Erythroblast (primary cell): ENCODE measurements around the gene SNORC.

Experiments used
- GATA1 ChIP-seq: IDR thresholded peaks from 2 replicates; pipeline ENCODE4 v1.6.1; 2011; ENCODE audit warnings: low read depth, mild to moderate bottlenecking, control low read depth, low read length, moderate library complexity
- POLR2A ChIP-seq: IDR thresholded peaks from 2 replicates; pipeline ENCODE4 v1.6.1; 2011; ENCODE audit warnings: mild to moderate bottlenecking, low read length

DNA sequence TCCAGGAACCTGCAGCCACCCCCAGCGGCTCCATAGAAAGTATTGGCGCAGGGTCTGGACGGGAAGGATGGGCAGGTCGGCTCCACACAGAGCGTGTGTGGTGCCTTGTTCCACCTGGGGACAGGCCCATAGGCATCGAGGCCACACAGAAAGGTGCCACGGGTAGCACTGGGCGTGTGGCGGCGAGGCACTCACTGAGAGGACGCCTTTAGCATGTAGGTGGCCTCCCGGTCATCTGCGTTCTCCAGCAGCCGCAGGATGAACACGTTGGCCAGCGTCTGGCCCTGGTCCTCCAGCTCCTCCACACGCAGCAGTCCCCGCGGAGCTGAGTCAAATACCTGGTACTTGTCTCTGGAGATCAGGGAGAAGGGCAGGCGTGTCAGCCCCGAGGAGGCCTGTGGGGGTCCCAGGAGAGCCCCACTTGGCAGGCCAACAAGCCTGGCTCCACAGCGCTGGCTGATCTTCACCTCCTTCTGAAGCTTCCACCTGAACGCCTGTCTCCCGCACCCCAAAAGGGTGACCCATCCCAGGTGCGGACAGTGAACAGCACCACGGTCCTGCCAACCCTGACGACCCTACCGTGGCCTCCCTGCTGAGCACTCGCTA is 13.2 kb downstream of the SNORC start:
- TF ChIP-seq POLR2A (no peak), GATA1 (no peak)
